ENCODE data around the gene KRAS.

The KRAS gene

DNA sequence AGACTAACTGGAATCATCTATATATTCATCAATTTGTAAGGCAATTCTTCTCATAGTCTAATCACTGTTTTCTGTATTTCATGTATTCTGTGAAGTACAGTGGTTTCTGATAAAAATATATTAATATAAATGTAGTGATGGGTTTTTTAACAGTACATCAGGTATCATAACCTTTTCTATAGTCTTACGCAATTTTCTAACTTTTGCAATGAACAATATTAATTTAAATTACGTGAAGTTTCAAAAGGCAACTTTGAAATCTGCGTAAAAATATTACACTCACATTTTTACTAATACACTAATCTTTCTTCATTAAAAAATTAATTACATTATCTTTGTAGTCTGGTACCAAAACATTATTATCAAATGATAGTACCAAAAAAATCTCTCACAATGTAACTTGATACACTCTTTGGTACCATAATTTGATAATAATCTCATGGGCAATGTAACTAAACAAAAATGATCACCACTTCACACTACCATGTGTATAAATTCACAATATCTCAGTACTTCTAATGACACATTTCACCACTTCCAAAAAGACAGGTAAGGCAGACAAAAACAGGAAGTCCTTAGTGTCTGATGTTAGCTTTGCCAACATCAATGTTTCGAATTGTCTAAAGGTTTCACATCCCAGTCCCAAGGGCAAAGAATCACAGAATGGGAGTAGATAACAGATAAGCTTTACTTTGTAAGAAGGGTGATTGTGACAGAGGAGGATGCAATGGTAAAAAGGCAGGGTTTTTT lies 64.5 kb downstream of the KRAS start:
- no peak for TF ChIP-seq ZFX (IDR thresholded peaks at IDR 0.05)
- TF ChIP-seq, protein P1, sequence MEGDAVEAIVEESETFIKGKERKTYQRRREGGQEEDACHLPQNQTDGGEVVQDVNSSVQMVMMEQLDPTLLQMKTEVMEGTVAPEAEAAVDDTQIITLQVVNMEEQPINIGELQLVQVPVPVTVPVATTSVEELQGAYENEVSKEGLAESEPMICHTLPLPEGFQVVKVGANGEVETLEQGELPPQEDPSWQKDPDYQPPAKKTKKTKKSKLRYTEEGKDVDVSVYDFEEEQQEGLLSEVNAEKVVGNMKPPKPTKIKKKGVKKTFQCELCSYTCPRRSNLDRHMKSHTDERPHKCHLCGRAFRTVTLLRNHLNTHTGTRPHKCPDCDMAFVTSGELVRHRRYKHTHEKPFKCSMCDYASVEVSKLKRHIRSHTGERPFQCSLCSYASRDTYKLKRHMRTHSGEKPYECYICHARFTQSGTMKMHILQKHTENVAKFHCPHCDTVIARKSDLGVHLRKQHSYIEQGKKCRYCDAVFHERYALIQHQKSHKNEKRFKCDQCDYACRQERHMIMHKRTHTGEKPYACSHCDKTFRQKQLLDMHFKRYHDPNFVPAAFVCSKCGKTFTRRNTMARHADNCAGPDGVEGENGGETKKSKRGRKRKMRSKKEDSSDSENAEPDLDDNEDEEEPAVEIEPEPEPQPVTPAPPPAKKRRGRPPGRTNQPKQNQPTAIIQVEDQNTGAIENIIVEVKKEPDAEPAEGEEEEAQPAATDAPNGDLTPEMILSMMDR (conservative IDR thresholded peaks at IDR 0.05): no peak

DNA sequence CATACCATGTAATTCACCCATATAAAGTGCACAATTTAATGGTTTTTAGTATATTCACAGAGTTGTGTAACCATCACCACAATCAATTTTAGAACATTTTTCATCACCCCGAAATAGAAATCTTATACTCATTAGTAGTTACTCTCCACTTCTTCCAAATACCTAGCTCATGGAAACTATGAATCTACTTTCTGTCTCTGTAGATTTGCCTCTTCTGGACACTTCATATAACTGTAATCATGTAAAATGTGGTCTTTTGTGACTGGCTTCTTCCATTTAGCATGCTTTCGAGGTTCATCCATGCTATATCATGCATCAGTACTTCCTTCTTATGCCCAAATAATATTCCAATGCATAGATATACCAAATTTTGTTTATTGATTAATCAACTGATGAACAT lies 66.6 kb downstream of the KRAS start:
- H3K27ac ChIP-seq: no peak overlapping the region
- no peak for TF ChIP-seq ZFX (IDR thresholded peaks at IDR 0.05)
- TF ChIP-seq, protein P1 (conservative IDR thresholded peaks at IDR 0.05): no peak

More for the DNA sequence above, 64.5 kb downstream of the KRAS start:
- H3K27ac ChIP-seq: no peak overlapping the region

DNA sequence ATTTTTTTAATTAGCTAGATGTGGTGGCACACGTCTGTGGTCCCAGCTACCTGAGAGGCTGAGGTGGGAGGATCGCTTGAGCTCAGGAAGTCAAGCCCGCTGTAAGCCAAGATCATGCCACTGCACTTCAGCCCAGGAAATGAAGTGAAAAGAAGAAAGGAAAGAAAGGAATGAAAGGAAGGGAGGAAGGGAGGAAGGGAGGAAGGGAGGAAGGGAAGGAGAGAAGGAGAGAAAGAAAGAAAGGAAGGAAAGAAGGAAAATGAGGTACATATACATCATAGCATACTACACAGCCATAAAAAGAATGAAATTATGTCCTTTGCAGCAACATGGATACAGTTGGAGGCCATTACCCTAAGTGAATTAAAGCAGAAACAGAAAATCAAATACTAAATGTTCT lies 68.0 kb downstream of the KRAS start:
- no peak overlapping the region for H3K27ac ChIP-seq
- TF ChIP-seq, protein P1 (conservative IDR thresholded peaks at IDR 0.05): no peak
- no peak for TF ChIP-seq ZFX (IDR thresholded peaks at IDR 0.05)

DNA sequence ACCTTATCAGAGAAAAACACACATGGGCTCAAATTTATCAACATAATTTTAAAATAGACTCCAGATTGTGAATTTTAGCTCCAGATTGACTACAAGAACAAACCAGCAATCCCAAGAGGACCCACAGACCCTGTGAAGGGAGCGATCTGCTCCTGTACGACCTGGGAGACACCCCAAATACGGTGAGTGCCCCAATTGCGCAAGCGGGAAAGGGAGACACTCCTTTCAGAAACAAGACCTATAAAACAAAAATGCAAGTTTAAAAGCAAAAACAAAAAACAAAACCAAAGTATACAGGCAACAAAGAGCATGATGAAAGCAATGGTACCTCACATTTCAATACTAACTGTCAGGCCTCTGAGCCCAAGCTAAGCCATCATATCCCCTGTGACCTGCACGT lies 87.9 kb downstream of the KRAS start:
- no peak overlapping the region for H3K27ac ChIP-seq
- TF ChIP-seq ZFX (IDR thresholded peaks at IDR 0.05): no peak
- TF ChIP-seq, protein P1 (conservative IDR thresholded peaks at IDR 0.05): no peak

DNA sequence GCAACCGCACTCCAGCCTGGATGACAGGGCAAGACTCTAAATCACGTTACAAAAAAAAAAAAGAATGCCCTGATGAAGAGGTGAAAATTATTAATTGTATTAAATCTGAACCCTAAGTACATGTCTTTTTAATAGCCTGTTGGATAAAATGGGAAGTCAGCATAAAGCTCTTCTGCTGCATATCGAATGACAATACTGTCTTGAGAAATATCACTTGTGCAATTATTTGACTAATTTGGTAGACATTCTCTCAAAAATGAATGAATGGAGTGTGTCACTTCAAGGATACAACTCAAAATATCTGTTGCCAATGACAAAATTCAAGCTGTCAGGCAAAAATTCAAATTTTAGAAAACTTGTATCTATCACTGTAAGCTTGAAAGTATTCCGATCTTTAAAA lies 94.7 kb downstream of the KRAS start:
- no peak overlapping the region for H3K27ac ChIP-seq
- no peak for TF ChIP-seq ZFX (IDR thresholded peaks at IDR 0.05)
- TF ChIP-seq, protein P1 (conservative IDR thresholded peaks at IDR 0.05): no peak

DNA sequence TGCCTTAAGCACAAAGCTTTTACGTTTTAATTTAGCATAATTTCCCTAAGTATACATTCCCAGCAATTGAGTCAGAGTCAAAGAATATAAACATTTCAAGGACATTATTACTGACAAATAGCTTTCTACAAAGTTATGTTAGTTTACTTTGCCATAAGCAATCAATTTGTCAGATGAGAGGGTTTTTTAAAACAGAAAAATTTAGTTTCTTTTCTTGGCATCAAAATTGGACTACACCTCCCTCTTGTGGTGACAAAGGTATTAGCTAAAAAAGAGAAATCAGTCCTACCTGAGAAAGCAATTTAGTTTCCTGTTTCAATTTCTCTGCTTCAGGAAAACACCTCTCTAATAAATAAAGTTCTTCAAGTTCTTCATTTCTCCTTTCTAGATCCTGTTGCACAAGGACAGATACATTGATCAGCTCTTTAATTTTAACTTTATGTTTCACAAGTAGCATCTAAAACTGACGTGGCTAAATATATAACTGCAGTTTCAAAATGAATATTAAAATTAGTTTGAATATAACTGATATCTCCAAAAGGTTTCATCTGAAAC lies 95.6 kb downstream of the KRAS start:
- TF ChIP-seq, protein P1 (conservative IDR thresholded peaks at IDR 0.05): peak; percentile 89
- TF ChIP-seq ZFX (IDR thresholded peaks at IDR 0.05): no peak
- H3K27ac ChIP-seq: no peak overlapping the region

Measured in C4-2B (cell line).